PC-9 (cell line): ENCODE results near the gene DBNL.

Source experiments
- CTCF ChIP-seq: fragments of 200-600 bp; sonication (generic); conservative IDR thresholded peaks from 2 replicates; pipeline ENCODE4 v1.6.1; 2017; ENCODE audit warnings: mixed run types, antibody characterized with exemption, mild to moderate bottlenecking, moderate library complexity
- EZH2 ChIP-seq: fragments of 200-600 bp; sonication (generic); IDR thresholded peaks from 2 replicates; pipeline ENCODE4 v1.8.0; 2017; ENCODE audit warnings: antibody characterized with exemption, low read depth

GRCh38 chr7:44063547-44063893 is 19.0 kb downstream of the DBNL start:
- no peak for TF ChIP-seq CTCF
- TF ChIP-seq EZH2 = no peak
